ENCODE measurements around the gene PARD3. TPM values are rescaled to one million over a fixed set of nuclear protein-coding genes. Genes with fewer than 3 reads are reported as not detected.
A peak's percentile ranks its signal among the peaks of the same experiment; 100 is the strongest.

PARD3 gene
- total RNA-seq, 1 experiment from 2014 or later: 154 TPM

DNA sequence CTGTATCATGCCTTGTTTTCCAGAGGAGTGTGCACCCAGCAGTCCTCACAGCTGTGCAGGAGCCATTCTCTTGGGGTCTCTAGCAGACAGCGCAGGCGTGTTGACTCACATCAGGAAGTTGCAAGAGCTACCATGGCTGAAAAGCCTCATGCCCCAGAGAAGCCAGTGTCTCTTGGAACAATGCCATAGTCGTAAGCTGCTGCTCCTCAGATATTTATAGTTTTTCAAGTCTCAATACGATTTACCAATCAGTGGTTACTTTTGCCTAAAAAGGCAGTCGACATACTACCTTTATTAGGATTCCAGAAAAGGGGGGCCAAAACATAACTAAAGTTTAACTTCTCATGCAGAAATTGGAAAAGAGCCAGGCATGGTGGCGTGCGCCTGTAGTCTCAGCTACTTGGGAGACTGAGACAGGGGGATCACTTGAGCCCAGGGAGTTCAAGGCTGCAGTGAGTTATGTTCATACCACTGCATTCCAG, 407.7 kb downstream of the PARD3 start:
- BruUV-seq (replicated peaks): no TSS peak
- H3K36me3 ChIP-seq (ENCODE audit: low read depth, low read length): no peaks in the 10 kb centered on the region
- no peak overlapping the region for H2AFZ ChIP-seq (ENCODE audit: low read length)
- no peaks in the 10 kb centered on the region for H3K27me3 ChIP-seq (ENCODE audit: low read length)
- H3K9me2 ChIP-seq (replicated peaks; ENCODE audit: low read length): no peaks in the 10 kb centered on the region
- no peak overlapping the region for H3K27ac ChIP-seq (ENCODE audit: low read length)
- H3K4me2 ChIP-seq (ENCODE audit: low read length): no peak overlapping the region
- H3K9me3 ChIP-seq (ENCODE audit: low read length): no peaks in the 10 kb centered on the region
- TF ChIP-seq CTCF (conservative IDR thresholded peaks at IDR 0.05; ENCODE audit: low read depth, low read length) (no peak), EZH2phosphoT487 (IDR thresholded peaks at IDR 0.05; ENCODE audit: borderline replicate concordance, low read length) (no peak), EZH2 (IDR thresholded peaks at IDR 0.05; ENCODE audit: low read length, unreplicated experiment) (no peak)
- H3K9ac ChIP-seq (ENCODE audit: low read length): no peak overlapping the region
- intact Hi-C loops (cut with micrococcal nuclease): loop anchor here (5.0 kb wide), 1 partner anchor 175 kb away; no protein-coding TSS in a partner anchor
- H3K4me1 ChIP-seq (ENCODE audit: insufficient read depth, low read length): peaks cover 17% of the 10 kb centered on the region
- POLR2A ChIA-PET (ENCODE audit: unreplicated experiment): no interaction called here
- no peak overlapping the region for H3K4me3 ChIP-seq (ENCODE audit: low read length)
- H3F3A ChIP-seq (ENCODE audit: low read length, unreplicated experiment): peaks cover 5% of the 10 kb centered on the region
- CTCF ChIA-PET: no interaction called here
- DNase-seq (no peak), ATAC-seq (no peak)
- H4K20me1 ChIP-seq (ENCODE audit: low read length): no peaks in the 10 kb centered on the region
- H3K79me2 ChIP-seq (ENCODE audit: low read length): no peaks in the 10 kb centered on the region

- Histone ChIP-seq H3K9me3 (ENCODE audit: low read length) (no peaks in the 10 kb centered on the region), H3K9me2 (replicated peaks; ENCODE audit: low read length) (no peaks in the 10 kb centered on the region), H4K20me1 (ENCODE audit: low read length) (no peaks in the 10 kb centered on the region), H3F3A (ENCODE audit: low read length, unreplicated experiment) (peaks cover 5% of the 10 kb centered on the region), H3K4me1 (ENCODE audit: insufficient read depth, low read length) (peaks cover 17% of the 10 kb centered on the region), H3K27ac (ENCODE audit: low read length) (peak overlapping the region; percentile 22), H3K79me2 (ENCODE audit: low read length) (no peaks in the 10 kb centered on the region), H2AFZ (ENCODE audit: low read length) (no peak overlapping the region), H3K4me3 (ENCODE audit: low read length) (no peak overlapping the region), H3K4me2 (ENCODE audit: low read length) (peak overlapping the region; percentile 16), H3K9ac (ENCODE audit: low read length) (no peak overlapping the region), H3K27me3 (ENCODE audit: low read length) (no peaks in the 10 kb centered on the region), H3K36me3 (ENCODE audit: low read depth, low read length) (no peaks in the 10 kb centered on the region)
- BruUV-seq (replicated peaks): no TSS peak
- CTCF ChIA-PET: no interaction called here
- ATAC-seq: no peak
- no peak for DNase-seq
- TF ChIP-seq EZH2 (IDR thresholded peaks at IDR 0.05; ENCODE audit: low read length, unreplicated experiment) (no peak), EZH2phosphoT487 (IDR thresholded peaks at IDR 0.05; ENCODE audit: borderline replicate concordance, low read length) (no peak)
- POLR2A ChIA-PET (ENCODE audit: unreplicated experiment): no interaction called here
- intact Hi-C loops (cut with micrococcal nuclease): loop anchor here (5.0 kb wide), 1 partner anchor 176 kb away; no protein-coding TSS in a partner anchor
Measured at GRCh38 chr10:34406463-34407323, 408.4 kb downstream of the PARD3 start.

DNA sequence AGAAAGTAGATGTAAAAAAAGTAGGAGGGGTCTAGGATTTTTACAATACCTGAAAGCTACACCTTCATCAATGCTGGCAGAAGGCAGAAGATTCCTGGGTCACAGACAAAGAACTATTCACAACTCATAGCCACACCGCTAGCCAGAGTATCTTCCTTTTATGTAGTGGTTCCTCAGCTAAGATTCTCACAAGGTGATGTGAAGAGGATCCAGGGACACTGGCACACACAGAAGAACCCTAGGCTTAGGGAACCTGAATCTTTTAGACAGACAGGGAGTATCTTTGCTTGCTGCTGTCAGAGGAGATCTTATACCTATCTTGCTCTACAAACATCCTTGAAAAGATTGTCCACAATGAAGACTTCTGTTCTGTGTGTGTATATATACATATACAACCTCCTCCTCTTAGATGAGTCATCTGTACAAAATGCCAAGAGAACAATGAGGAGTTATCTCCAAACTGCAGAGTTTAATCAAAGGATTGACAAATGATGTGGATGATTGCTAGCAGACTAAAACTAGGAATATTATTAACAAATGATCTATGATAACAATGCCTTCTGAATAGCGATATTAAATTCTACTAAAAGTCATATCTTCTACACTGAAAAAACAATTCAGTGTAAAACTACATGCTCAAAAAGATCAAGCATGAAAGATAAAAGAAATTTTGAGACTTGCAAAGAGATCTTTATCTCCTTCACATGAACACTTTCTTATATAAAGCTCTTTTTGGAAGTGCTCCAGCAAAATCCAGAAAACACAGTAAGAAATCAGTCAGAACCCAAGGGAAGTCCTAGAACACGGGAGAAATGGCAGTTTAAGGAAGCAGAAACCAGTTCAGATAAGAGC, 409.3 kb downstream of the PARD3 start:
- ATAC-seq: peak; percentile 99
- peak overlapping the region; percentile 48 for H3K27ac ChIP-seq (ENCODE audit: low read length)
- no peaks in the 10 kb centered on the region for H3K9me3 ChIP-seq (ENCODE audit: low read length)
- peaks cover 17% of the 10 kb centered on the region for H3K4me1 ChIP-seq (ENCODE audit: insufficient read depth, low read length)
- H3K79me2 ChIP-seq (ENCODE audit: low read length): no peaks in the 10 kb centered on the region
- no peak overlapping the region for H3K4me3 ChIP-seq (ENCODE audit: low read length)
- ChIA-PET POLR2A (ENCODE audit: unreplicated experiment) (no interaction called here), CTCF (no interaction called here)
- H3K36me3 ChIP-seq (ENCODE audit: low read depth, low read length): no peaks in the 10 kb centered on the region
- H3K9me2 ChIP-seq (replicated peaks; ENCODE audit: low read length): no peaks in the 10 kb centered on the region
- no peak overlapping the region for H3K9ac ChIP-seq (ENCODE audit: low read length)
- peaks cover 5% of the 10 kb centered on the region for H3F3A ChIP-seq (ENCODE audit: low read length, unreplicated experiment)
- peak; percentile 98 for DNase-seq
- peak overlapping the region; percentile 16 for H3K4me2 ChIP-seq (ENCODE audit: low read length)
- BruUV-seq (replicated peaks): no TSS peak
- no peak for TF ChIP-seq EZH2phosphoT487 (IDR thresholded peaks at IDR 0.05; ENCODE audit: borderline replicate concordance, low read length)
- TF ChIP-seq EZH2 (IDR thresholded peaks at IDR 0.05; ENCODE audit: low read length, unreplicated experiment): no peak
- TF ChIP-seq CTCF (conservative IDR thresholded peaks at IDR 0.05; ENCODE audit: low read depth, low read length): no peak
- H2AFZ ChIP-seq (ENCODE audit: low read length): no peak overlapping the region
- H4K20me1 ChIP-seq (ENCODE audit: low read length): no peaks in the 10 kb centered on the region
- intact Hi-C loops (cut with micrococcal nuclease): loop anchor here (5.0 kb wide), 1 partner anchor 176 kb away; no protein-coding TSS in a partner anchor
- H3K27me3 ChIP-seq (ENCODE audit: low read length): no peaks in the 10 kb centered on the region
